ENCODE results near the gene EXOC7.

Gene EXOC7

DNA sequence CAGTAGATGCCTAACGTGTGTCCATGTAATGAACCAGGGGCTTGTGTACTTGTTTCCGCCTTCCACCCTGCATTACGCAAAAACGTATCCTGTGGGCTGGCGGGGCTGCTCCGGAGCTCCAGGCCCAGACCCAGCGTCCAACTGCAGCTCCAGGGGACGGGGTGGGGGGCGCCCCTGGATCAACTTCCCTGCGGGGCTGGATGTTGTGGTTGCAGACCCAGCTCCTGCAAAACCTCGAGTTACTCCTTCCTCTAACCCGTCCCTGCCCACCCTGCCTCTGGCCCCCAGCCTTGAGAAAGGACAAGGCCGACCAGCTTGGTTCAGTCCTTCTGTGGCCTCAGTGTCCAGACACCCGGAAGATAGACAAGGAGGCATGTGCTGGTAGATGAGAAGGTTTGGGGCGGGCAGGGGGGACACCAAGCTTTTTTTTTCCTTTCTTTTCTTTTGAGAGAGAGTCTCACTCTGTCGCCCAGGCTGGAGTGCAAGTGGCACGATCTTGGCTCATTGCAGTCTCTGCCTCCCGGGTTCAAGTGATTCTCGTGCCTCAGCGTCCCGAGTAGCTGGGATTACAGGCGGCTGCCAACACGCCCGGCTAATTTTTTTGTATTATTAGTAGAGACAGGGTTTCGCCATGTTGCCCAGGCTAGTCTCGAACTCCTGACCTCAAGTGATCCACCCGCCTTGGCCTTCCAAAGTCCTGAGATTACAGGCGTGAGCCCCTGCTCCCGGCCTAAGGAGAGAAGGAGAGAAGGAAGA, 731 bp upstream of the EXOC7 start:
- Histone ChIP-seq H3K9me3 (ENCODE audit: insufficient read depth, low read length, severe bottlenecking) (no peaks in the 10 kb centered on the region), H3K79me2 (ENCODE audit: insufficient read depth, low read length) (peaks cover 28% of the 10 kb centered on the region), H3K4me2 (ENCODE audit: insufficient read depth, low read length) (peak overlapping the region; percentile 96), H3K4me1 (ENCODE audit: insufficient read depth, low read length) (peaks cover 29% of the 10 kb centered on the region), H3K27ac (ENCODE audit: low read length) (peak overlapping the region; percentile 88), H2AFZ (ENCODE audit: low read depth, low read length) (peak overlapping the region; percentile 75), H3K9ac (ENCODE audit: low read depth, low read length) (peak overlapping the region; percentile 64), H3K27me3 (ENCODE audit: insufficient read depth, low read length, poor library complexity) (no peaks in the 10 kb centered on the region), H3K4me3 (ENCODE audit: low read depth in 1 of 2, low read length in 2 of 2) (peak overlapping the region; percentile 77 to 81; a peak in 3 of 4 replicates), H4K20me1 (ENCODE audit: insufficient read depth, low read length) (no peaks in the 10 kb centered on the region), H3K36me3 (ENCODE audit: insufficient read depth, low read length) (peaks cover 27% of the 10 kb centered on the region)
- TF ChIP-seq, protein P1, sequence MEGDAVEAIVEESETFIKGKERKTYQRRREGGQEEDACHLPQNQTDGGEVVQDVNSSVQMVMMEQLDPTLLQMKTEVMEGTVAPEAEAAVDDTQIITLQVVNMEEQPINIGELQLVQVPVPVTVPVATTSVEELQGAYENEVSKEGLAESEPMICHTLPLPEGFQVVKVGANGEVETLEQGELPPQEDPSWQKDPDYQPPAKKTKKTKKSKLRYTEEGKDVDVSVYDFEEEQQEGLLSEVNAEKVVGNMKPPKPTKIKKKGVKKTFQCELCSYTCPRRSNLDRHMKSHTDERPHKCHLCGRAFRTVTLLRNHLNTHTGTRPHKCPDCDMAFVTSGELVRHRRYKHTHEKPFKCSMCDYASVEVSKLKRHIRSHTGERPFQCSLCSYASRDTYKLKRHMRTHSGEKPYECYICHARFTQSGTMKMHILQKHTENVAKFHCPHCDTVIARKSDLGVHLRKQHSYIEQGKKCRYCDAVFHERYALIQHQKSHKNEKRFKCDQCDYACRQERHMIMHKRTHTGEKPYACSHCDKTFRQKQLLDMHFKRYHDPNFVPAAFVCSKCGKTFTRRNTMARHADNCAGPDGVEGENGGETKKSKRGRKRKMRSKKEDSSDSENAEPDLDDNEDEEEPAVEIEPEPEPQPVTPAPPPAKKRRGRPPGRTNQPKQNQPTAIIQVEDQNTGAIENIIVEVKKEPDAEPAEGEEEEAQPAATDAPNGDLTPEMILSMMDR (IDR thresholded peaks at IDR 0.05; ENCODE audit: borderline replicate concordance, extremely low read depth, low read length, poor library complexity, severe bottlenecking): no peak
- no peak for TF ChIP-seq EZH2 (IDR thresholded peaks at IDR 0.05; ENCODE audit: borderline replicate concordance, low read depth, low read length, severe bottlenecking)
- ATAC-seq (ENCODE audit: insufficient read depth, low read depth) (no peak), DNase-seq (no peak)

DNA sequence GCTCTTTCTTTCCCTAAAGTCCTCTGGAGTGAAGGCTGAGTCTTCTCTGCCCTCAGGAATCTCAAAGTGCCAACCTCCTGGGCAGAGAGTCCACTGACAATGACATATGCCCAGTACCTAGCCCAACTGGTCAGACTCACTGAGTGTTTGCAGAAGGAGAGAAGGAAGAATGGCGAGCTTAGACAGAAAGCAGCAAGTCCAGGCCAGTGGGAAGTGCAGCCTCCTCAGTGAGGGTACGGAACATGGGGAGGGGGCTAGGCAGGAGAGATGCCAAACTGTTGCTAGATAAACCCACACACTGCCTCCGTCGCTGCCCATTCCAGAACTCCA, 678 bp downstream of the EXOC7 start:
- Histone ChIP-seq H4K20me1 (ENCODE audit: insufficient read depth, low read length) (no peaks in the 10 kb centered on the region), H3K79me2 (ENCODE audit: insufficient read depth, low read length) (peaks cover 28% of the 10 kb centered on the region), H3K4me2 (ENCODE audit: insufficient read depth, low read length) (peak overlapping the region; percentile 96), H3K9ac (ENCODE audit: low read depth, low read length) (peak overlapping the region; percentile 64), H3K9me3 (ENCODE audit: insufficient read depth, low read length, severe bottlenecking) (no peaks in the 10 kb centered on the region), H3K4me3 (ENCODE audit: low read depth in 1 of 2, low read length in 2 of 2) (peak overlapping the region; percentile 77 to 81), H3K36me3 (ENCODE audit: insufficient read depth, low read length) (peaks cover 33% of the 10 kb centered on the region), H2AFZ (ENCODE audit: low read depth, low read length) (peak overlapping the region; percentile 76), H3K4me1 (ENCODE audit: insufficient read depth, low read length) (peaks cover 29% of the 10 kb centered on the region), H3K27ac (ENCODE audit: low read length) (peak overlapping the region; percentile 88), H3K27me3 (ENCODE audit: insufficient read depth, low read length, poor library complexity) (no peaks in the 10 kb centered on the region)
- ATAC-seq (ENCODE audit: insufficient read depth, low read depth): peak; percentile 8; the same call in 2 of the 3 replicates
- DNase-seq: no peak
- TF ChIP-seq, protein P1 (IDR thresholded peaks at IDR 0.05; ENCODE audit: borderline replicate concordance, extremely low read depth, low read length, poor library complexity, severe bottlenecking): no peak
- no peak for TF ChIP-seq EZH2 (IDR thresholded peaks at IDR 0.05; ENCODE audit: borderline replicate concordance, low read depth, low read length, severe bottlenecking)

DNA sequence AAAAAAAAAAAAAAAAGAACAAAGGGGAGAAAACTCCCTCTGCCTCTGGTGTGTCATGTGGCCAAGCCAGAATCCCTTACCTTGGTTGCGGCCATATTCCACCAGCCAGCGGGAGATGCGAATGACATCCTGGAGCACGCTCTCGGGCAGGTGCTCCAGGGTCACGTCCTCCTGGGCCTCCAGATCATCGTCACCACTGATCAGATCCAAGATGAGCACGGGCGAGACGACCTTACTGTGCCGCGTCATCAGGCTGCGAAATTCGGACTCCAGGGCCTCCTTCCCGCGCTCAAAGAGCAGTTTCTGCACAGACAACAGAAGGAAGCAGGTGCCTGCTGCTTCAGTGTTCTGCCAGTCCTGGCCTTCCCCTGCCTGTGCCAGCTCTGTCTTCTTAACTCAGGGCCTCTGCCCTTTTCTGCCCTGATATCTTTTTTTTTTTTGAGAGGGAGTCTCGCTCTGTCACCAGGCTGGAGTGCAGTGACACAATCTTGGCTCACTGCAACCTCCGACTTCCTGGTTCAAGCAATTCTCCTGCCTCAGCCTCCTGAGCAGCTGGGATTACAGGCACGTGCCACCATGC, 5.8 kb downstream of the EXOC7 start:
- H3K36me3 ChIP-seq (ENCODE audit: insufficient read depth, low read length): peaks cover 78% of the 10 kb centered on the region

More for the DNA sequence above, 5.8 kb downstream of the EXOC7 start:
- DNase-seq (no peak), ATAC-seq (ENCODE audit: insufficient read depth, low read depth) (no peak)
- H3K79me2 ChIP-seq (ENCODE audit: insufficient read depth, low read length): peaks cover 15% of the 10 kb centered on the region
- peaks cover 15% of the 10 kb centered on the region for H3K4me1 ChIP-seq (ENCODE audit: insufficient read depth, low read length)
- no peaks in the 10 kb centered on the region for H3K27me3 ChIP-seq (ENCODE audit: insufficient read depth, low read length, poor library complexity)
- H3K27ac ChIP-seq (ENCODE audit: low read length): no peak overlapping the region
- no peaks in the 10 kb centered on the region for H4K20me1 ChIP-seq (ENCODE audit: insufficient read depth, low read length)
- TF ChIP-seq, protein P1 (IDR thresholded peaks at IDR 0.05; ENCODE audit: borderline replicate concordance, extremely low read depth, low read length, poor library complexity, severe bottlenecking): no peak
- no peak for TF ChIP-seq EZH2 (IDR thresholded peaks at IDR 0.05; ENCODE audit: borderline replicate concordance, low read depth, low read length, severe bottlenecking)
- no peaks in the 10 kb centered on the region for H3K9me3 ChIP-seq (ENCODE audit: insufficient read depth, low read length, severe bottlenecking)
- no peak overlapping the region for H3K4me3 ChIP-seq (ENCODE audit: low read depth in 1 of 2, low read length in 2 of 2)
- H2AFZ ChIP-seq (ENCODE audit: low read depth, low read length): no peak overlapping the region
- no peak overlapping the region for H3K9ac ChIP-seq (ENCODE audit: low read depth, low read length)
- H3K4me2 ChIP-seq (ENCODE audit: insufficient read depth, low read length): no peak overlapping the region
